Neutrophil (primary cell): ENCODE data around the gene VPS29.
"Not testable (repeated sequence)": the region's sequence is repeated elsewhere in the genome, so short reads cannot be mapped to it uniquely, and the experiment has no call there.

Experiments used
- H3K27ac ChIP-seq: fragments of 200-600 bp; sonication (generic); 2 replicates; pipeline ENCODE4 v1.5.1; 2016; ENCODE audit warnings: mild to moderate bottlenecking, moderate library complexity
- H3K27me3 ChIP-seq: fragments of 200-600 bp; sonication (generic); 2 replicates; pipeline ENCODE4 v1.6.0; 2016; ENCODE audit warnings: mild to moderate bottlenecking
- H3K36me3 ChIP-seq: fragments of 200-600 bp; sonication (generic); 2 replicates; pipeline ENCODE4 v1.5.1; 2017
- H3K4me1 ChIP-seq, 2 experiments: fragments of 200-600 bp in 1 of 2; sonication (generic) in 1 of 2; 1 replicate in 1 of 2; 2 replicates in 1 of 2; pipeline versions ENCODE4 v1.5.1 to v1.6.1; 2013 to 2016; ENCODE audit warnings: low read depth in 1 of 2, low read length in 1 of 2, mild to moderate bottlenecking in 1 of 2, moderate library complexity in 1 of 2; ENCODE audit not compliant: control insufficient read depth in 1 of 2, insufficient read depth in 1 of 2
- H3K4me3 ChIP-seq, 2 experiments: fragments of 200-600 bp in 1 of 2; sonication (generic) in 1 of 2; 1 replicate in 1 of 2; 2 replicates in 1 of 2; pipeline ENCODE4 v1.5.1; 2013 to 2016; ENCODE audit warnings: low read depth in 1 of 2, low read length in 1 of 2, mild to moderate bottlenecking in 1 of 2, moderate library complexity in 1 of 2
- H3K9me3 ChIP-seq: fragments of 200-600 bp; sonication (generic); 2 replicates; pipeline ENCODE4 v1.5.1; 2016
- TF ChIP-seq, protein P1 (sequence below): fragments of 200-600 bp; sonication (generic); IDR thresholded peaks from 2 replicates; pipeline ENCODE4 v1.5.1; 2016; ENCODE audit warnings: antibody characterized with exemption

VPS29 gene

DNA sequence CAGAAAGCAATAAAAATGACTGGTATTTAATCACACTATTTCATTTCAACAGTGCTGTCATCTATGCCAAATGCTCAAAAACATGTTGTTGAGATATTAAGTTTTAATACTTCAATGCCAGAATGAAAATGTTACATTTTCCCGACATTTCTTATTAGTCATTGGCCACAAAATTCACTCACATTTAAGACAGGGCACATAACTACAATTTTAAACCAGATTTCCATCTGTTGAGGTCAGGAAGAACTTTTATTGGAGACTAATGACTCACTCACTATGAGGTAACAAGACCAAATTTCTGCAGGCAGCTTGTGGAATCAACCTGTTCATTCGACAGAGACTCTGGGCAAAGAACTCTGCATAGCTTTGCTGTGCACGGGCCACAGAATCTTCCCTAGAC, 44.4 kb upstream of the VPS29 start:
- TF ChIP-seq, protein P1, sequence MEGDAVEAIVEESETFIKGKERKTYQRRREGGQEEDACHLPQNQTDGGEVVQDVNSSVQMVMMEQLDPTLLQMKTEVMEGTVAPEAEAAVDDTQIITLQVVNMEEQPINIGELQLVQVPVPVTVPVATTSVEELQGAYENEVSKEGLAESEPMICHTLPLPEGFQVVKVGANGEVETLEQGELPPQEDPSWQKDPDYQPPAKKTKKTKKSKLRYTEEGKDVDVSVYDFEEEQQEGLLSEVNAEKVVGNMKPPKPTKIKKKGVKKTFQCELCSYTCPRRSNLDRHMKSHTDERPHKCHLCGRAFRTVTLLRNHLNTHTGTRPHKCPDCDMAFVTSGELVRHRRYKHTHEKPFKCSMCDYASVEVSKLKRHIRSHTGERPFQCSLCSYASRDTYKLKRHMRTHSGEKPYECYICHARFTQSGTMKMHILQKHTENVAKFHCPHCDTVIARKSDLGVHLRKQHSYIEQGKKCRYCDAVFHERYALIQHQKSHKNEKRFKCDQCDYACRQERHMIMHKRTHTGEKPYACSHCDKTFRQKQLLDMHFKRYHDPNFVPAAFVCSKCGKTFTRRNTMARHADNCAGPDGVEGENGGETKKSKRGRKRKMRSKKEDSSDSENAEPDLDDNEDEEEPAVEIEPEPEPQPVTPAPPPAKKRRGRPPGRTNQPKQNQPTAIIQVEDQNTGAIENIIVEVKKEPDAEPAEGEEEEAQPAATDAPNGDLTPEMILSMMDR = no peak
- Histone ChIP-seq H3K4me3 (no peak overlapping the region), H3K27ac (no peak overlapping the region), H3K27me3 (no peaks in the 10 kb centered on the region), H3K36me3 (peaks cover 48% of the 10 kb centered on the region), H3K9me3 (no peaks in the 10 kb centered on the region), H3K4me1 (peaks cover 0 to 3% of the 10 kb centered on the region in 2 experiments)

DNA sequence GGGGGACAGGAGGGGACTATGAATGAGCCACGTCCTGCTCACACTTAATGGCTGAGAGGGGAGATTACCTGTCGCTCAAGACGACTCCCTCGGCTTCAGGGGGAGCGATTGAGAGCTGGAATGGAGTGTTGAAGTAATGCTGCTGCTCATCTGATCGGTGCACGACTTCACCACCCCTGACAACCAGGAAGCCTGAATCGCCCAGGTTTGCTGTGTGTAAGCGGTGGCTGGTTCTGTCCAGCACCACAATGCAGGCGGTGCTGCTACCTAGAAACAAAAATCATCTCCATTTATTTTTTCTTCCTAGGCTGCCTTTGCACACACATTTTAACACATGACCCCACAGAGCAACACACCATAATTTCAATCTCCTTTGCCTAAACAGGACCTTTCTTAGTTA, 43.9 kb upstream of the VPS29 start:
- Histone ChIP-seq H3K27ac (no peak overlapping the region), H3K9me3 (no peaks in the 10 kb centered on the region), H3K4me3 (no peak overlapping the region), H3K4me1 (peaks cover 0 to 3% of the 10 kb centered on the region in 2 experiments), H3K27me3 (no peaks in the 10 kb centered on the region), H3K36me3 (peaks cover 43% of the 10 kb centered on the region)
- TF ChIP-seq, protein P1 = no peak

DNA sequence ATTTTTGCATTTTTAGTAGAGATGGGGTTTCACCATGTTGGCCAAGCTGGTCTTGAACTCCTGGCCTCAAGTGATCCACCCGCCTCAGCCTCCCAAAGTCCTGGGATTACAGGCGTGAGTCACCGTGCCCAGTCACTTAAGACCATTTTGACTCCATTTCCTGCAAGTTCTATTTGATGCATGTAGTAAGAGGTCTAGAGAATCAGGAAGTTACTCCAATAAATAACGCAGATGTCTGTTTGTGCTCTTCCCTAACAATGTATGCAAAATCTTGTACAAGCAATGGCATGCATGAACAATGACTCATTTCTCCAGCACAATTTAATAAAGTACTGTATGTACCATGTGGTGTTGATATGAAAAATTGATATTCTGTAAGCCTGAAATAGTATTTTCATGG, 43.3 kb upstream of the VPS29 start:
- not testable (repeated sequence) for H3K27ac ChIP-seq, H3K27me3 ChIP-seq, H3K9me3 ChIP-seq, H3K4me1 ChIP-seq, H3K4me3 ChIP-seq
- peaks cover 40% of the 10 kb centered on the region for H3K36me3 ChIP-seq

DNA sequence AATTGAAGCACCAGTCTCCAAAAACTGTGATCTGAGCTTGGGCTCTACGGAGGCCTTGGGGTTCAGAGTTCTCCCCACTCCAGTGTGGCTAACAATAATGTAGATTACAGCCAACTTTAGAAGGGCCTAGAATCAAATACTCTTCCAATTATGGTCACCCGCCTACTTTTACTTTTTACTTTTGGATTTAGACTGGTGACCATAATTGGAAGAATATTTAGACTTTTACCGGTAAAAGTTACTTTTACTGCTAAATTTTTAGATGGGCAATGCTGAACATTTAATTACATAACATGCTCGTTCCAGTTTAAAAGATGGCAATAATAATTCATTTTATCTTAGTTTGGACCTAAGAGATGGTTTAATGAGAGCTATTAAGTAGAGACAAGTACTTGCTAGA, 42.1 kb upstream of the VPS29 start:
- Histone ChIP-seq H3K27me3 (no peaks in the 10 kb centered on the region), H3K4me1 (peaks cover 0 to 3% of the 10 kb centered on the region in 2 experiments), H3K9me3 (no peaks in the 10 kb centered on the region), H3K27ac (no peak overlapping the region), H3K36me3 (peaks cover 49% of the 10 kb centered on the region), H3K4me3 (no peak overlapping the region)
- TF ChIP-seq, protein P1 = no peak

DNA sequence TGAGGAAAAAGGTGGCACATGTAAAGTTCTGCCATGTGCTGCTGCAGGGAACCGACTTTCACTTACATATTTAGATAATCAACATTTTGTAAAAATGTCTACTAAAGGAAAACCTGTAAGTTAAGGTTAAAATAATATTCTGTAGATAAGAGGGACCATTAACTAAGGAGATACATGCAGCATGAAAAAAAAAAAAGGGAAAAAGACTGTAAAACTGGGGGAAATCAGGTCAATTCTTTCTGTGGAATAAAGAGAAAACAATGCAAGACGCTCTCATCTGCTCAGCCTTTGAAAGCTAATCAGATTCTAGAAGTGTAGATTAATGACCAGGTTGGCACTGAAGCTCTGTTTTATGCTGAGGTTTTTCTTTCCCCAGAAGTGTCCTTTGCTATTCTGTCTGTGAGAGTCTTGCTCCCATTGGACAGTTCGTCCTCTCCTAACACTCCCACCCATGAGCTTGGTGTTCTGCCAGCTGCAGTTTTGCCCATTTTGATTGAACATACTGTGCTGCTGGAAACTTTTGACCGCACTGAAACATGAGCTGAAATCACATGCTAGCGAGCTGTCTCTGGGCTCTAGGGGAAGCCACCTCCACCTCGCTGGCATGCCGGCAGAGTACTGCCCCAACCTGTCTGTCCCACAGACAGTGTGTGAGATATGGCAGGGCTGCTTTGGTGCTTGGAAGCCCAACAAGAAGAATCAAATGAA, 41.5 kb upstream of the VPS29 start:
- Histone ChIP-seq H3K27ac (no peak overlapping the region), H3K4me1 (peaks cover 0 to 3% of the 10 kb centered on the region in 2 experiments)

DNA sequence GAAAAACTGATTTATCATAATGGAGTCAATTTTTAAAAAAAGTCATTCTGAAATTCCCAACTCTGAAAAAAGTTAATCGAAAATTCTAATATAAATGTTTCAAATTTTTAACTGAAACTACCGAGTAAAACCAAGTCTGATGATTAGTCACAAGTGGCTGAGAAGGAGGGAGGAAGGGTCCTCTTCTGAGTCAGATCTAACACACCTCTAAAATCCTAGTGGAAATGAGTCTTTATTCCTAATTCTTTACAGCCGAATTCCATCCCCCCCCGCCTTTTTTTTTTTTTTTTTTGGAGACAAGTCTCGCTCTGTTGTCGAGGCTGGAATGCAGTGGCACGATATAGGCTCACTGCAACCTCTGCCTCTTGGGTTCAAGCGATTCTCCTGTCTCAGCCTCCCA, 38.1 kb upstream of the VPS29 start:
- TF ChIP-seq, protein P1 = no peak
- H3K9me3 ChIP-seq = no peaks in the 10 kb centered on the region
- H3K27ac ChIP-seq = no peak overlapping the region
- H3K36me3 ChIP-seq = peaks cover 68% of the 10 kb centered on the region
- H3K4me3 ChIP-seq = no peak overlapping the region
- peaks cover 3 to 5% of the 10 kb centered on the region in 2 experiments for H3K4me1 ChIP-seq
- no peaks in the 10 kb centered on the region for H3K27me3 ChIP-seq

More for the DNA sequence above, 41.5 kb upstream of the VPS29 start:
- Histone ChIP-seq H3K27me3 (no peaks in the 10 kb centered on the region), H3K9me3 (no peaks in the 10 kb centered on the region), H3K36me3 (peaks cover 50% of the 10 kb centered on the region), H3K4me3 (no peak overlapping the region)
- TF ChIP-seq, protein P1 = no peak
